HG03045 (cell line): ENCODE data around the gene SLC10A1.
"Not testable (repeated sequence)": the region's sequence is repeated elsewhere in the genome, so short reads cannot be mapped to it uniquely, and the experiment has no call there.

Experiments
- ATAC-seq: cut with Tn5 transposase; IDR thresholded peaks from one replicate; pipeline ENCODE4 v1.9.1; 2021; ENCODE audit warnings: mild to moderate bottlenecking, moderate library complexity; ENCODE audit not compliant: unreplicated experiment

Gene SLC10A1

GRCh38 chr14:69772082-69773017 is 24.7 kb downstream of the SLC10A1 start:
- no peak for ATAC-seq

- ATAC-seq: no peak
Measured at GRCh38 chr14:69771136-69771535, 25.9 kb downstream of the SLC10A1 start.

GRCh38 chr14:69770559-69770958 is 26.5 kb downstream of the SLC10A1 start:
- no peak for ATAC-seq

- no peak for ATAC-seq
Measured at GRCh38 chr14:69769623-69770022, 27.4 kb downstream of the SLC10A1 start.

GRCh38 chr14:69768873-69769272 is 28.2 kb downstream of the SLC10A1 start:
- no peak for ATAC-seq

- peak; percentile 73 for ATAC-seq
Measured at GRCh38 chr14:69767369-69767999, 29.6 kb downstream of the SLC10A1 start.

GRCh38 chr14:69766984-69767368 is 30.1 kb downstream of the SLC10A1 start, which contains the start of gene SRSF5:
Gene SRSF5, plus strand, starts transcription at chr14:69767142. Its CDS starts 1,015 bp downstream, at chr14:69768157.
- ATAC-seq: peak; percentile 83

- no peak for ATAC-seq
Measured at GRCh38 chr14:69763761-69764510, 33.1 kb downstream of the SLC10A1 start.

- ATAC-seq: no peak
Measured at GRCh38 chr14:69760810-69761209, 36.2 kb downstream of the SLC10A1 start.

- no peak for ATAC-seq
Measured at GRCh38 chr14:69756298-69756697, 40.7 kb downstream of the SLC10A1 start.

GRCh38 chr14:69755784-69756183 is 41.3 kb downstream of the SLC10A1 start:
- ATAC-seq: no peak

GRCh38 chr14:69755296-69755695 is 41.7 kb downstream of the SLC10A1 start:
- ATAC-seq: no peak

GRCh38 chr14:69754487-69754886 is 42.6 kb downstream of the SLC10A1 start:
- no peak for ATAC-seq

- ATAC-seq: no peak
Measured at GRCh38 chr14:69753860-69754259, 43.2 kb downstream of the SLC10A1 start.

- no peak for ATAC-seq
Measured at GRCh38 chr14:69752773-69753172, 44.3 kb downstream of the SLC10A1 start.

- ATAC-seq: no peak
Measured at GRCh38 chr14:69750495-69750894, 46.5 kb downstream of the SLC10A1 start.

- no peak for ATAC-seq
Measured at GRCh38 chr14:69749956-69750355, 47.1 kb downstream of the SLC10A1 start.

- no peak for ATAC-seq
Measured at GRCh38 chr14:69741055-69741454, 56.0 kb downstream of the SLC10A1 start.

- ATAC-seq: not testable (repeated sequence)
Measured at GRCh38 chr14:69736405-69736804, 60.6 kb downstream of the SLC10A1 start.

- not testable (repeated sequence) for ATAC-seq
Measured at GRCh38 chr14:69731919-69732598, 65.0 kb downstream of the SLC10A1 start.

GRCh38 chr14:69727860-69728259 is 69.2 kb downstream of the SLC10A1 start:
- no peak for ATAC-seq
